NCI-H748 (cell line): ENCODE results near the gene PLAAT2.
"Not testable (repeated sequence)": the region's sequence is repeated elsewhere in the genome, so short reads cannot be mapped to it uniquely, and the experiment has no call there.

ENCODE experiments used
- DNase-seq: peaks from one replicate; lab custom pipeline; 2025; ENCODE audit not compliant: unreplicated experiment; lab: John Stamatoyannopoulos, UW

PLAAT2 gene

DNA sequence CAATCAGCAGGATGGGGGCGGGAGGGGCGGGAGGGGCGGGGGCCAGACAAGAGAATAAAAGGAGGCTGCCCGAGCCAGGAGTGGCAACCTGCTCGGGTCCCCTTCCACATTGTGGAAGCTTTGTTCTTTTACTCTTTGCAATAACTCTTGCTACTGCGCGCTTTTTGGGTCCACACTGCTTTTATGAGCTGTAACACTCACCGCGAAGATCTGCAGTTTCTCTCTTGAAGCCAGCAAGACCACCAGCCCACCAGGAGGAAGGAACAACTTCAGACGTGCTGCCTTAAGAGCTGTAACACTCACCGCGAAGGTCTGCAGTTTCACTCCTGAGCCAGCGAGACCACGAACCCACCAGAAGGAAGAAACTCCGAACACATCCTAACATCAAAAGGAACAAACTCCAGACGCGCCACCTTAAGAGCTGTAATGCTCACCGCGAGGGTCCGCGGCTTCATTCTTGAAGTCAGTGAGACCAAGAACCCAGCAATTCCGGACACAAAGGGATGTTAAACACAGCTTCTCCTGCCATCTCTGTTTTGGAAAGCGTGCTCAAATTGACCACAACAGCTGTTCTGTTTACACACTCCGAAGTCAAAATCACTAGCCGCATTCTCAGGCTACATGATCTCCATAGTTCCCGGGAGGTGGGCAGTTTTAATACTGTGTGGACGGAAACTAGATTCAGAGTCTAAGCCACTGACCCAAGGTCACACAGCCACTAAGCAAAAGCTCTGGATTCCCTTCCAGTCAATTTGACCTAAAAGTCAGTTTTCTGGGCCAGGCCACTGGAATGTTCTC is 11.9 kb downstream of the PLAAT2 start:
- DNase-seq = no peak

DNA sequence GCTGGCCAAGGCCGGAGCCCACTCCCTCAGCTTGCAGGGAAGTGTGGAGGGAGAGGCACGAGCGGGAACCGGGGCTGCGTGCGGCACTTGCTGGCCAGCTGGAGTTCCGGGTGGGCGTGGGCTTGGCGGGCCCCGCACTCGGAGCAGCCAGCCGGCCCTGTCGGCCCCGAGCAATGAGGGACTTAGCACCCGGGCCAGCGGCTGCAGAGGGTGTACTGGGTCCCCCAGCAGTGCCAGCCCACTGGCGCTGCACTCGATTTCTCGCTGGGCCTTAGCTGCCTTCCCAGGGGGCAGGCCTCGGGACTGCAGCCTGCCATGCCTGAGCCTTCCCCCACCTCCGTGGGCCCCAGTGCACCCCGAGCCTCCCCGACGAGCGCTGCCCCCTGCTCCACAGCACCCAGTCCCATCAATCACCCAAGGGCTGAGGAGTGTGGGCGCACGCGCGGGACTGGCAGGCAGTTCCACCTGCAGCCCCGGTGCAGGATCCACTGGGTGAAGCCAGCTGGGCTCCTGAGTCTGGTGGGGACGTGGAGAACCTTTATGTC is 13.0 kb downstream of the PLAAT2 start:
- DNase-seq = not testable (repeated sequence)

DNA sequence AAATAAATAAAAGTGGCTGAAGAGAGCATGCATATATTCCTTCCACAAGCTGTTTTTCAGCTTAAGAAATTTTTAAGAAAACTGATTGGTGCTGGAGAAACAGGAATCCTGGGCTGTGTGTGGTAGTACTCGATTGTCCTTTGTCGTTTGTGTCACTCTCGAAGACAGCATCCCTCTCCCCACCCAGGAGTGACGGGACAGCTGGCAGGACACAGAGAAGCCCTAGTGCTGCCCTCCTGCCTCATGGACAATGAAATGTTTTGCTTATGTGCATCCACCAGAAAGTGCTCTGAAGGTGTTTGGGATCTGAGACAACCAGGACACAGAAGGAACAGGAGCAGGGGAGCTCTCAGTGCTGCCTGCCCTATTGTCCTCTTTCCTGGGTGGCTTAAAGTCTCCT is 13.8 kb downstream of the PLAAT2 start:
- DNase-seq = no peak

DNA sequence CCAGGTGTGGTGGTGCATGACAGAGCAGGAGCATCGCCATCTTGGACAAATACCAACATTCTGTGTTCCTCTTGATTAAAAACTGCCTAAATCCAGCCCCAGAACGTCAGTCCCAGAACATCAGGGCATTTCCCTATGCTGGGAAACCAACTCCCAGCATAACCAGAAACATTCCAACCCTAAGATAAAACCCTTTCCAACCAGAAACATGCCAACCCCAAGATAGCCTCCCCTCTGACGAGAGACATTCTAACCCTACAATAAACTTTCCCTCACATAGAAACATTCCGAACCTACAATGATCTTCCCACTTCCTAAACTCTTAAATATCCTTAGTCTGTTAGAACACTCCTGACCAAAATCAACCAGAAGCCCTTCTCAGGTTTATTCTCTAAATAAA is 15.0 kb downstream of the PLAAT2 start:
- DNase-seq = no peak

DNA sequence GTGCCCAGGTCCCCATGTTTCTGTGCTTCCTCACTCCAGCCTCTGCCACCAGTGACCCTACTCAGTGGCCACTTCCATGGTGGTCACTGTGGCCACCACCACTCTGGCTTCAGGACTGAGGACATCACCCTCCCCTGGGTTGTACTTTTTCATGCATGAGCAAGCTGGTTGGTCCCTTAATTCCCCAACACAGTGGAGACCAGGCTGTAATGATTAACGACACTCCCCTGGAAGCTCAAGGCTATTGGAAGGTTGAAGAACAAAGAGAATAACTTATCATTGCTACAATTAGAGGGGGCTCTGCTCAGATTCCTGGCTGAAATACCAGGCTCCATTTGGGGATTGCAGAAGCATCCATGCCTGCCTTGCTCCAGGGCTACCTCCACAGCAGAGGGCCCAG is 16.1 kb downstream of the PLAAT2 start:
- no peak for DNase-seq

DNA sequence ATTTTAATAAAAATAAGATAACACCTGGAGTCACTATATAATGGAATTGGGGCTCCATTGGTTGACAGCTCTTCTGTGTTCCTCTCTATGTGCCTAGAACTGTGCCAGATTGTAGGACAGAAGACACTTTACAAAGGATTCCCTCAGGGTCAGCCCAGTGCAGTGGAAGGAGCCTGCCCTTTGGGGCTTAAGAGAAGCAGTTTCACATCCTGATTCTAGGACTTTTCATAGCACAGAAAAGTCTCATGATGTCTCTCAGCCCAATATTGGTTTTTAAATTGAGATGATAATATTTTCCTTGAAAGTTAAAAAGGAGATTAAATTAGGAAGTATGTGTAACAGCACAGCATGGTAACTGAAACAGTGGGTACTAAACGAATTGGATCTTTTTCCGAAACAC is 19.5 kb downstream of the PLAAT2 start:
- DNase-seq = no peak

DNA sequence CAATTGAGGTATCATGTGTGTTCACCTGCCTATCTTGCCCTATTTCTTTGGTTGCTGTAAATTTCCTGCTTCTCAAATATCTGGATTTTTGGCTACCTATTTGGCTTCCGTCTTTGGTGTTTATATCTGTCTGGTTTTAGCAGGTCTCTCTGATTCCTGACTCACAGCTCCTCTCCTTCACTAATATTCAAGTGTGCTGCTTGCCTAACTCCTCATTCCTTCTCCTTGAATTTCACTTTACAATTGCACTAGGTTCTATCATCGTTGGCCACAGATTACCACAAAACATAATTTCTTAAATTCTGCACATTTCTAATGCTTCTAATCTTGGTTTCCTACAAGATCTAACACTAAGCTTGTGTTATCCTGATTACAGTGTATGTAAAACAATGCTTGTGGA is 20.7 kb downstream of the PLAAT2 start:
- DNase-seq = not testable (repeated sequence)

DNA sequence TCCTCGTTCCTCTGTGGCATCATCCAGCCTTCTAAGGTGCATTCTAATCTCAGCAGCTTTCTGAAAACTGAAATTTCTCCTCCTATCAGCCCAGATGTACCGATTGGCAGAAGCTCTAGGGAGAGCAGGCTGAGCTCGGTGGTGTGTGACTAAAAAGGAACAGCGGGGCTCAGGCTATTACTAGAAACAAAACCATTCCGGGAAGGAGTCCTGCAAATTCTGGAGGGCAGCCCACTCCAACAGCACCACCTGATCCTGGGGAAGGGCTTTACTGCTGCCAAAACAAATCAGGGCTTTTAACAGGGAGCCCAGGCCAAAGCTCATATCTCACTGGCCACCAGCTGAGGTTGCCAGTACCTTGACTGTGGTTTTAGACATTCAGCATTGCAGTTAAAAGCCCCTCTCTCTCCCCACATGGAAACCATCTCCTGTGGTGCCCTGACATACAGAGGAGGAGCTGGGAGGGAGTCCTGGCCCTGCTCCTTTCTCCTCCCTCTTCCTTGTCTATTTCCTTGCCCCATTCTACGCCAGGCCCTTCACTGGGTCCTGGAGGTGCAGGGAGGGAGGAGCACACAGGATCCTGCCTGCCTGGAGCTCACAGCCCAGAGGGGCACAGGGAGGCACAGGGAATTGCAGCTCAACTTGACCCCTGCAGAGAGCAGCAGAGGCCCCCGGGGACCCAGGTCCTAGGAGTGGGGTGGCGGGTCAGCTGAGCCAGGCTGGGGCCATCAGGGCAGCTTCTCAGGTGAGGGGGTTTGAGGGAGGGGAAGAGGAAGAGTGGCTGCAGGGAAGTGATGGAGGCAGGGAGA is 25.7 kb downstream of the PLAAT2 start:
- no peak for DNase-seq

DNA sequence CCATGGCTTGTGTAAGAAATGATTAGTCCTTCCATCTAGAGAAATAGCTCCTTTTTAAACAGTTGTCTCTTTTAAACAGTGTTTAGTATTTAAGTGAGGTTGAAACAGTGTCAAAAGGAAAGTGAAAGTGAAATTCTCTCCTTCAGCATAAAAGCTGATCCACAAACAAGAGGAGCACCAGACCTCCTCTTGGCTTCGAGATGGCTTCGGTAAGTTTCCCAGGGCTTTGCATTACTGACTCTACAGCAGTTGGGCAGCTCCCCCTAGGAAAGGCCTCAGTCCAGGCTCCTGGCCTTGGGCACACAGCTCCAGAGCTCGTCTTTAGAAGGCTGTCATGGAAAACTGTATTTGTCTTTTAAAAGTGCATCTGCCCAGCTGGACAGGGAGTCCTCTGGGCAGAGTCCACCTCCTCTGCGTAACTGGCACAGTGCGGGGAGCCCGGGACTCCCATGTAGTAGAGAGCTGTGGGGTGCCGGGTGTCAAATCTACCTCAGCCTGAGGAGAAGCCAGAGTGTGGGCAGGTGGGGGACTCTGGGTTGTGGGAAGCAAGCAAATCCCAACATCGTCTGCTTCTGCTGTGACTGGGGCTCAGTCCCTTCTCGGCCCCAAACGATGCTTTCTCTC is 26.4 kb downstream of the PLAAT2 start, which contains the start of gene PLAAT4:
Gene PLAAT4 (plus strand): TSS at position 140 of the 624 bp plus-strand sequence. CDS start 61 bp downstream, at position 201.
- no peak for DNase-seq

DNA sequence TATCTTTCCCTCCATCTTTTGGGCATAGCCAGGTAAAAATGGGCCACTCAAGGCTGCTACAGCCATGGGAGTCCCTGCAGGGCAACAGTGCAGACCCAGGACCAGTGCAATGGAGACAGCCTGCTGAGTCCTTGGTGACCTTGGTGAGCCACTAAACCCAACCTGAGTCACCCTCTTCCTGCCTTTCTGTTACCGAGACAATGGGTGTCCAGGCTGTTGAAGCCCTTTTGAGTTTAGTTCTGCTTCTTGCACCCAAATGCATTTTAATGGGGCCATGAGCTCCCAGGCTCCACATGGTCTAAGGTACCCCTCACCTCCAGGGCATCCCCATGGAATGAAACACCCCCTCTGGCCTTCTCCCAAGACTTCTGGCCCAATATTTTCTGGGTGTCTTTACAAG is 27.4 kb downstream of the PLAAT2 start:
- DNase-seq = no peak

DNA sequence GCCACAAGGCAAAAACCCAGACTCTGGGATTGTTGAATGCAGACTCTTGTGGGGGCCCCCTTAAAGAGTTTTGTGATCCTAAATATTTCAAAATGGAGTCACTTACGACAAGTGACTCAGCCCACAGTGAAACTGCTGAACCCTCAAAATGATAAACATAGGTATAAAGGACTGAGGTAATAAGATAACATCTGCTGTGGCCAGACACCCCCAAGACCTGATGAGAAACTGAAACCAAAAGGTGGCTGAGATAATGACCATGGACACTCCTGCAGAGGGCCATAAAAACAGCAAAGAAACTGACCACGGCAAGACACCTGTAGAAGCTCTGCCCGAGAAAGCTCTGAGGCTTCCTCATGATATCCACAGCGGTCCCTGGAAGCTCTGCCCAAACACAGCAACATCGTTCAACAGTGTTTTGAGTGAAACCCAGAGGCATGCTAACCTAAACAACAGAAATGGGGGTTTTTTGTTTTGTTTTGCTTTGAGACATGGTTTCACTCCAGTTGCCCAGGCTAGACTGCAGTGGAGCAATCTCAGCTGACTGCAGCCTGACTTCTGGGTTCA is 28.2 kb downstream of the PLAAT2 start:
- DNase-seq = no peak

DNA sequence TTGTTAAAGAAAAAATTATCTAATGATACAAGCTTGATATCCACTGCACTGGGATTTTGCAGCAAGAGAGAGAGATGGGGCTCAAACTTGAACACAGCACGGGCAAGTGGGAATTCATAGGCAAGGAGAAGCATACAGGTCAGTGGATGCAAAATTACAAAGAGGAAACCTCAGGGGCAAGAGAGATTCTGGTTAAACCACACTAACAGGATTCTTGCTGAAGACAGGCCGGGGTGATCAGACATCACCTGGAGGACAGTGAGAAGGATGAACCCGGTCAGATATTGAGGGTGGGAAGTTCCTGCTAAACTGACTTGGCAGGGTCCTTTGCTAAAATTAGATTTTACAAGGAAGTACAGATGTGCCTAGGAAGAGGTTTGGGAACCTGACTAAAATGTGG is 29.1 kb downstream of the PLAAT2 start:
- no peak for DNase-seq

DNA sequence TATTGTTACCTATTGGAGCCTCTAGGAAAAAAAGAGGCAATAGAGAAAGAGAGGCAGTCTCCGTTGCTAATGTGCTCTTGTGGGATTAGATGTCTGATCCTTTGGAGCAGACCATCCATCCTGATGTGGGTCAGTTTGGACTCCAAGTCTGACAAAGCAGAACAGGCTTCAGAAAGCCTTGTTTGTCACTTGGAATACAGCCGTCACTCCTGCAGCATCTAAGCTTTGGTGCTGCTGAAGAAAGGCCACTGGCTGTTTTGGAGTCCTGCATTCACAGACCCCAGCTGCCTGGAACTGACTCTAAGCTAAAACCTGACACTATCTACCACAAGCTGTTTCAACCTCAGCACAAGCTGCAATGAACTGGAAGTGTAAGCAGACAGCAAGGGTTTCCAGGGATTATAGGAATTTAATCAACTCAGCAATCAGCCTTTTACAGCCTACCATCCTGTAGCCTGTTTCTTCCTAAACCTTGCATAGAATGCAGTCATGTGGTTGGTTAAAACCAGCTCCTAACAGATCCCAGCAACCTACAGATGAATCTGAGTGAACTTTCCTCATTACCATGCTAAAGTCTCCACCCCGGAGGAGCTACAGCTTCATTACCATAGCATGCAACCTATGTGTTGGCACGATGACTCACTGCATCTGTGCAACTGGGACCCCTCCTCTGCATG is 30.2 kb downstream of the PLAAT2 start:
- DNase-seq = no peak

DNA sequence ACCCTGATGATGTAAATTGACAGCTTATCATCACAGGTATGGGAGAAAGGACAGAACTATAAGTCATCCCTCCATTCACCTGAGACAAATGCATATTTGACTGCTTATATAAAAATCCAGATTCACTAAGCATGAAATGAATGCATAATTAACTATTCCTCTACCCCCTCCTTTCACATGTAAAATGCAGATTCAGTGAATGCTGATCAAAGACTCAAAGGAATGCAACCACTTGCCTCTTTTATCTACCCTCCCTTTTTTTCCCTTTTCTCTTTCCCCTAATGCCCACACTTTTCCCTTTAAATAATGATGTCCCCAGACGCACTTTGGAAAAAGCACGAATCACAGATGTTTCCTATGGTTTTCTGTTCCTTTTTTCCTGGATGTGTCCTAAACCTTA is 31.1 kb downstream of the PLAAT2 start:
- DNase-seq = no peak

DNA sequence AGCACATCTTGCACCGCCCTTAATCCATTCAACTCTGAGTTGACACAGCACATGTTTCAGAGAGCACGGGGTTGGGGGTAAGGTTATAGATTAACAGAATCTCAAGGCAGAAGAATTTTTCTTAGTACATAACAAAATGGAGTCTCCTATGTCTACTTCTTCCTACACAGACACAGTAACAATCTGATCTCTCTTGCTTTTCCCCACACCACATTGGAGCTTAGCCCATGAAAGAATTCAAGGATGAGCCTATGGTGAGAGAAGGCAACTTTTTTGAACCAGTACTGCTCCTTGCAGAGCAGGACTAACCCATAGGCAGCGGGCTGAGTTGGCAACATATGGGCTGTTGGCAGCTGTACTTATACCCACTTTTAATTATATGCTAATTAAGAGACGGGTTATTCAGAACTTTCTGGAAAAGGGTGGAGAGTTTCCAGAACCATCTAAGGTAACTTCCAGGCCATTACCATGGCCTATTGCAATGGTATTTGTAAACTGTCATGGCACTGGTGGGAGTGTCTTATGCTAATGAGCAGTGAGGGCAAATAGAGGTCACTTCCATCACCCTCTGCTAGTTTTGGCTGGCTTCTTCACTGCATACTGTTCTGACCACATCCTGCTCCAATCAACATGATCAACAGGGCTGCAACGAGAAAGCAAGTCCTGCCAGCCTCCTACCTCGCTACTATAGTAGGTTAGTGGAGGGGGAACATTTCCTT is 31.9 kb downstream of the PLAAT2 start:
- not testable (repeated sequence) for DNase-seq

DNA sequence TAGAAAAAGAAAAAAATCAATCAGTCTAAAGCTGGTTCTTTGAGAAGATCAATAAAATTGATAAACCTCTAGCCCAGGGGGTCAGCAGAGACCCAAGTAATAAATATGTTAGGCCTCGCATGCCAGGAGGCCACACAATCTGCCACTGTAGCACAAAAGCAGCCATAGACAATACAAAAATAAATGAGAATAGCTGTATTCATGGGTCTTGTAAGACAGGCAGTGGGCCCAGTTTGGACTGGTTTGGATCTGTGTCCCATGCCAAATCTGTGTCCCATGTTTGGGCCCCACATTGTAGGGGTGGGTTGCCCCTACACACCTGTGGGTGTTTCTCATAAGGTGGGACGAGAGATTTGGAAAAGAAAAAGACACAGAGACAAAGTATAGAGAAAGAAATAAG is 33.2 kb downstream of the PLAAT2 start:
- no peak for DNase-seq

DNA sequence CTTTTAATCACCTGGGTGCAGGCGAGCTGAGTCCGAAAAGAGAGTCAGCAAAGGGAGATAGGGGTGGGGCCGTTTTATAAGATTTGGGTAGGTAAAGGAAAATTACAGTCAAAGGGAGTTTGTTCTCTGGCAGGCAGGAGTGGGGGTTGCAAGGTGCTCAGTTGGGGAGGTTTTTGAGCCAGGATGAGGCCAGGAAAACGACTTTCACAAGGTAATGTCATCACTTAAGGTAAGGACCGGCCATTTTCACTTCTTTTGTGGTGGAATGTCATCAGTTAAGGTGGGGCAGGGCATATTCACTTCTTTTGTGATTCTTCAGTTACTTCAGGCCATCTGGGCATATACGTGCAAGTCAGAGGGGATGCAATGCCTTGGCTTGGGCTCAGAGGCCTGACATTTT is 33.8 kb downstream of the PLAAT2 start:
- DNase-seq = not testable (repeated sequence)

DNA sequence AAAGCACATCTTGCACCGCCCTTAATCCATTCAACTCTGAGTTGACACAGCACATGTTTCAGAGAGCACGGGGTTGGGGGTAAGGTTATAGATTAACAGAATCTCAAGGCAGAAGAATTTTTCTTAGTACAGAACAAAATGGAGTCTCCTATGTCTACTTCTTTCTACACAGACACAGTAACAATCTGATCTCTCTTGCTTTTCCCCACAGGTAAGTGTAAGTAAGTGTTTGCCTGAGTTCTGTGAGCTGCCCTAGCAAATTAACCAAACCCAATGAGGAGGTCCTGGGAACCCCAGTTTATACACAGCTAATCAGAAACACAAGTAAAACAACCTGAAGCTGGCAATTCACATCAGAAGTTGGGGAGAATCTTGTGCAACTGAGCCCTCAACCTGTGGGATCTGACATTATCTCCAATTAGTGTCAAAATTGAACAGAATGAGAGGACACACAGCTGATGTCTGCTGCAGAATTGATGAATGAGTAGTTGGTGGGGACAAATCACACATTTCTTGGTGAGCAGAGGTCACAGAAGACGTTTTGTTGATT is 34.4 kb downstream of the PLAAT2 start:
- DNase-seq = not testable (repeated sequence)

DNA sequence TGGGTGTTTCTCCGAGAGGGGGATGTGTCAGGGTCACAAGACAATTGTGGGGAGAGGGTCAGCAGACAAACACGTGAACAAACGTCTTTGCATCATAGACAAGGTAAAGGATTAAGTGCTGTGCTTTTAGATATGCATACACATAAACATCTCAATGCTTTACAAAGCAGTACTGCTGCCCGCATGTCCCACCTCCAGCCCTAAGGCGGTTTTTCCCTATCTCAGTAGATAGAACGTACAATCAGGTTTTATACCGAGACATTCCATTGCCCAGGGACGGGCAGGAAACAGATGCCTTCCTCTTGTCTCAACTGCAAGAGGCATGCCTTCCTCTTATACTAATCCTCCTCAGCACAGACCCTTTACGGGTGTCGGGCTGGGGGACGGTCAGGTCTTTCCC is 35.0 kb downstream of the PLAAT2 start:
- DNase-seq = not testable (repeated sequence)

DNA sequence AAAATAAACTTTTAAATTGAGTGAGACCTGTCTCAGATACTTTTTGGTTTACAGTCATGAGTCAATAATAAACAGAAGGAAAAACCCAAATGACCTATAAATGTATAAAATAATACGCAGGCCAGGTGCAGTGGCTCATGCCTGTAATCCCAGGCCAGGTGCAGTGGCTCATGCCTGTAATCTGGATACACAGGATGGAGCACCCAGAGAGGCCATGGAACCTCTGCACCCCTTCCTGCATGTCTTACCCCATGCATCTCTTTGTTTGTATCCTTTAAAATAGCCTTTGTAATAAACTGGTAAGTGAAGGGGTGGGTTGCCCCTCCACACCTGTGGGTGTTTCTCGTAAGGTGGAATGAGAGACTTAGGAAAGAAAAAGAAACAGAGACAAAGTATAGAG is 35.5 kb downstream of the PLAAT2 start:
- no peak for DNase-seq
